ENCODE measurements around the gene IKZF2.

IKZF2 gene

GRCh38 chr2:212953170-212953920, 198.1 kb downstream of the IKZF2 start:
- no peak for DNase-seq

- no peak for DNase-seq
Measured at GRCh38 chr2:212949786-212950185, 201.6 kb downstream of the IKZF2 start.
